A172 (cell line): ENCODE results near the gene COL25A1. TPM values are rescaled to one million over a fixed set of nuclear protein-coding genes. Genes with fewer than 3 reads are reported as not detected.
"Not testable (repeated sequence)": the region's sequence is repeated elsewhere in the genome, so short reads cannot be mapped to it uniquely, and the experiment has no call there.

Experiments used
- DNase-seq: peaks from one replicate; pipeline ENCODE4 v3.0.0-alpha.2; 2015; ENCODE audit warnings: low spot score
- total RNA-seq: library from RNA; depleted of rRNA; stranded (reverse); fragments of >200 nt; shearing (Covaris generic); gene quantifications from 2 replicates; pipeline ENCODE4 v1.2.3, GENCODE V29; 2014

Gene COL25A1
- total RNA-seq, 1 experiment from 2014 or later, result not detected

DNA sequence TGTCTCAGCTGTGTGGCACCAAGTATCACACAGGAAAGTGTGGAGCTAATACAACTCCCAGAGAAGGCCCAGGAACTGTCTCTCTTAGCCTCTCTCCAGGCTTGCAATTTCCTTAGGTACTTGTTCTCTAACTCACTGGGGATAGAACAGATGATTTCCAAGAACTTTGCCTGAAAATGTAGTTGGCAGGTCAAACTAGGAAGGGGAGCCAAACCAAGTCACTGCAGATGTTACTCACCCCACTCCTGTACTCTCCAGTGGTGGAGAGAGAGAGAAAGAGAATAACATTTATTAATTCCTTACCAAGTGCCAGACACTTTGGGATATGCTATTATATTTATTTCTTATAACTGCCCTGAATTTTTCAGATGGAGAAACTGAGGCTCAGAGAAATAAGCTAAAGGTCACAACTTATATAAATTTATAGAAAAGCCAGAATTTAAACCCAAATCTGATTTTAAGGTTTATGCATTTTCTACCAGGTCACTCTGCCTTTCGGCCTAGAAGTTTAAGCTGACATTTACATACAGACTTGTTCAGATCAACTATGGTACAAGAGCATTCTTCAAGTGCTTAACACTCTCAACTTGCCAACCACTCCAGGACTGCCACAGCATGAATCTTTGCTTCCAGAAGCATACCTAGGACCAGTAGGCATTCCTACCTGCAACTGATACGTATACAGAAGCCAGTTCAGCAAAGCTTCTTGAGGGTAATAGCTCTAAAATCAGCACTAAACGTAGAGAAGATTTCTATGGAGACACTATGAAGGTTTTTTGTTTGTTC is 291.0 kb downstream of the COL25A1 start:
- no peak for DNase-seq

DNA sequence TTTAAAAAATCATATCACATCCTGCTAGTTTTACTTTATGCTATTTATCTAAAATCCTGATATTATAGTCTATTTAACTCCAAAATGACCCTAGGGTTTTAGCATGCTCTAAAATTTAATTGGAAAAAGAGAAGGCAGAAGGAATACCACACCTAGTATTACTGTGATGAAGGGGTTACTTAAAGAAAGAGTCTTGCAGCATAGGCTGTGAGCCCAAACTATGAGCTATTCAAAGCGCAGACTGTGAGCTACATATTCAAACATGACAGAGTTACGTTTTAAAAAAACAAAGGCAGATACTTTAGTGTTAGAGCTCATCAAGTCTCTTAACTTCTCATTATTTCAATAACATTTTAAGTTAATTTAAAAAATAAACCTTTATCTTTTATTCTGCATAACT is 291.9 kb downstream of the COL25A1 start:
- DNase-seq, result no peak

DNA sequence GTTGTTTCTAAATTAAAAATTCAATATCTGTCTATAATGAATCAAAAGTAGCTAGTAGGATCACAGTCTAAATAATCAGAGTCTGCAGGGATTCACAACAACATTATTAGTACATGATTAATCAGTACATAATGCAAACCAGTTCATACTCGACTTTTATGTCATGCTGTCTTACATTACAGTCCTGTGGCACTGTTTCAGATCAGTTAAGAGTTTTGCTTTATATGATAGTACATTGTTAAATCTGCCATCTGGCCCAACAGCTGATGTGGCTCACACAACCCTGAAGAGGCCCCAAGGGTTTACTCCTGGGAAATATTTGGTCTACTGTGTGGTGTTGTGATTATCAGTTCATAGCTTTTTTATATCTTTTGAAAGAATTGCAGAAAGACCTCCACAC is 292.5 kb downstream of the COL25A1 start:
- no peak for DNase-seq

DNA sequence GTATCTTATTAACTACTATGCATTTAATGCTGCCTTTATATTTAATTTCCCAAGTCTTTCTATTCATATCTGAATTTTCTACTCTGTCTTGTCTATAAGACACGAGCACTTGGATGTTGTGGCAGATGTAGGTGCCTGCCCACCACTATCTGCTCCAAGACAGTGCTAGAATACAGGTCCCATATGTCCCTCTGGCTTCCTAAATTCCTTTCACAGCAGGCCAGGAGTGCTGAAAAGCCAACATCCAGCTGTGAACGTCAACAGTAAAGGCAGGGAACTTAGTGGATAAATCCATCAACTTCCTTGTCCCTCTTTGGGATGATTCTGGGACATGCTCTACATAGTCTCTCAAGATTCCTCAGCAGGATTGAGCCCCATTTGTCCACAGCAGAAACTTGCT is 294.5 kb downstream of the COL25A1 start:
- no peak for DNase-seq

DNA sequence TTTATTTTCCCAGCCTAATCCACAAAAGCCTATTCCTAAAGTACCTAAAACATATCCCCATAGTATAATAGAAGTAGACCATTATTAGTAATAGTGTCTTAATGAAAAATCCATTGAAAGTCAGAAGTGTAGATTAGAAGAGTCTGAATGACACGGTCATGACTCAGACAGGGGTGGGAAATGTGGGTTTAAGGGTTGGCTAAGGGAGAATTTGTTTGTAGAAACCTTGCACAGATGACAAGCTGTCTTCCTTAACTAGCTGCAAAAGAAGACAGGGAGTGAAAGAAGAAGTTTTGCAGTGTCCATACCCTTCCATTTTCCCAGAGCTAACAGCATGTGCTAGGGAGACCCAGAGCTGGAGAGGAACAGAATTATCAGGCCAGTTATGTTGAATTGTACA is 296.9 kb downstream of the COL25A1 start:
- DNase-seq, result peak; percentile 43

DNA sequence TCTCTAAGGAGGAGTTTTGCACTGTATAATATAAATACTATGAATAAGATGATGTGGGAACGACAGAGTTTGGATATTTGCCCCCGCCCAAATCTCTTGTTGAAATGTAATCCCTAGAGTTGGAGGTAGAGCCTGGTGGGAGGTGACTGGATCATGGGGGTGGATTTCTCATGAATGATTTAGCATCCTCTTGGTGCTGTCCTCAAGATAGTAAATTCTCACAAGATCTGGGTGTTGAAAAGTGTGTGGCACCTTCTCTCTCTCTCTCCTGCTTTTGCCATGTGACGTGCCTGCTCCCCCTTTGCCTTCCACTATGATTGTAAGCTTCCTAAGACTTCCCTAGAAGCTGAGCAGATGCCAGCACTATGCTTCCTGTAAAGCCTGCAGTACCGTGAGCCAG is 298.0 kb downstream of the COL25A1 start:
- no peak for DNase-seq

DNA sequence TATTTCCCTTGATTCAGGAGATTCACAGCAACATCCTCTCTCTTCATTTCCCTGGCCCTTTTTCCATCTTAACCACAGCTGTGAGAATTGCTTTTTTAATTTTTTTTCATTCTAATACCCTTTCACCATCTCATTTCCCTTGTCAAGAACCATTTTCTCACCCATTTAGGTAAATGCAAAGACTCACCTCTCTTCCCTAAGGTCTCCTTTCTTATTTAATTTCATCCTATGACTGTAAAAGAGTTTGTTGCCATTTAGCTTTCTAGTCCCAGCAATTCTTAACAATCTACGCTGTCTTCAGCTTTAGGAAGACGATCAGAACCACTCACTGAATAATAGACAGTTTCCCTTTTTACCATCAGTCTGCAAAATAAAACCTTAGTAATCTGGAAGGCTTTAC is 298.5 kb downstream of the COL25A1 start:
- DNase-seq, result no peak

DNA sequence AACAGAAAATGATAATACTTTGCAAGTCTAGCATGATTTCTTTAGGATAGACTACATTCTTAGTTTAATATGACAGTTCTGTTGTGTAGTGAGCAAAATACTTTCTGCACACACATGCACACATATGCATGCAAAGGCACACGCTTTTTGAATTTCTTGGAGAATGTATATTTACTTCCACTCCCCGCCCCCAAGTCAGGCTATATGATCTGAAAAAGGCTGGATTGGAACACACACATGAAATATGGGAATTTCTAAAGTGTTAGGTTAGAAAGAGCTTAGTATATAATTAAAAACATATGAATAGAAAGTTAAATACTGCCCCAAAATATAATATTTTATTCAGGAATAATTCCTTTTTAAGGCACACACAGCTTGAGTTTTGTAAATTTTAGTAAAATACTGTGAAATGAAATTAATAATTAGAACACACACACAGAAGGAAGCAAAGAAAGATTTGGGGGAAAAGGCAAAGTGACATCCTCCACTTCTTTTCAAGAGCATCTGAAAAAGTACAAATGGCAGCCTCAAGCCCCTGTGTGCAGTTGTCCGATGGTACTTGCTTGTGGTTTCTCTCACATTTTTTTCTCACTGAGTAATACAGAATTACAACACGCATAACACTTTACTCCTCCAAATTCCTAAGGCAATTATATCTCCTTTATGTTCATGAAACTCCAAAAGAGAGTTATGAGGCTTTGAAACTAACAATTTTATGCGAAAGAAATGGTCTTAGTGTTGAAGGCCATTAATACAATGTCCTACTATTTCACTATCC is 310.7 kb downstream of the COL25A1 start:
- DNase-seq, result peak; percentile 60

DNA sequence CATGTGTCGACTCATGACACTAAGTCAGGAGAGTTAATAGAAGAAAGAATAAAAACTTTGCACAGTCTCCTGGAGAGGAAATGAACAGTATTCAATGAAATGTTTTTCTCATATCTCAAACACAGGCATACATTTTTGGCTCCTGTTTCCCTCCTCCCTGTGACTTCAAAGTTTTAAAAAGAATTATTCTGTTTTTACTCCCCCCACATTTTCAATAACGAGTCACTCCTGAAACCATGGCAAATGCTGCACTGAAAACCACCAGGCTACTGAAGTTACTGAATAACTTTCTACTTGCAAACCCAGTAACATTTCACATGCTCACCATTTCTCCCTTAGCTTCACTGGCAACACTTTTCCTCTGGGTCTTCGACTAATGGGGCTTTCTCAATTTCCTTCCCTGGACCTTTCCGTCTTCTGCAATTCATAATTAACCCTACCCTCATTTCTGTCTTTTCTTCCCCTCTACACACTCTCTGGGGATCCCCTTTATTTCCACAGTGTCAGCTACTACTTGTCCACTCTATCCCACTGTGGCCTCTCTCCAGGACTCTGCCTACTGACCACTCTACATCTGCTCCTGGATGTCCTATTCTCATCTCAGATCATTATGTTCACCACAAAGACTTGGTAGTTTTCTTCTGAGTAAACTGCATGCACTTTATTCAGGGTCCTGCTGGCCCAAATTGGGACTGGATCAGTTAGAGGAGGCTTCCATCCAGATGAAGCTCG is 313.8 kb downstream of the COL25A1 start:
- DNase-seq, result no peak

DNA sequence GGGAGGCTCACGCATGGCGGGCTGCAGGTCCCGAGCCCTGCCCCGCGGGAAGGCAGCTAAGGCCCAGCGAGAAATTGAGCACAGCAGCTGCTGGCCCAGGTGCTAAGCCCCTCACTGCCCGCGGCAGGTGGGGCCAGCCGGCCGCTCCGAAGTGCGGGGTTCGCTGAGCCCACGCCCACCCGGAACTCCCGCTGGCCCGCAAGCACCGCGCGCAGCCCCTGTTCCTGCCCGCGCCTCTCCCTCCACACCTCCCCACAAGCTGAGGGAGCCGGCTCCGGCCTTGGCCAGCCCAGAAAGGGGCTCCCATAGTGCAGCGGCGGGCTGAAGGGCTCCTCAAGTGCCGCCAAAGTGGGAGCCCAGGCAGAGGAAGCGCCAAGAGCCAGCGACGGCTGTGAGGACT is 318.0 kb downstream of the COL25A1 start:
- DNase-seq, result not testable (repeated sequence)

DNA sequence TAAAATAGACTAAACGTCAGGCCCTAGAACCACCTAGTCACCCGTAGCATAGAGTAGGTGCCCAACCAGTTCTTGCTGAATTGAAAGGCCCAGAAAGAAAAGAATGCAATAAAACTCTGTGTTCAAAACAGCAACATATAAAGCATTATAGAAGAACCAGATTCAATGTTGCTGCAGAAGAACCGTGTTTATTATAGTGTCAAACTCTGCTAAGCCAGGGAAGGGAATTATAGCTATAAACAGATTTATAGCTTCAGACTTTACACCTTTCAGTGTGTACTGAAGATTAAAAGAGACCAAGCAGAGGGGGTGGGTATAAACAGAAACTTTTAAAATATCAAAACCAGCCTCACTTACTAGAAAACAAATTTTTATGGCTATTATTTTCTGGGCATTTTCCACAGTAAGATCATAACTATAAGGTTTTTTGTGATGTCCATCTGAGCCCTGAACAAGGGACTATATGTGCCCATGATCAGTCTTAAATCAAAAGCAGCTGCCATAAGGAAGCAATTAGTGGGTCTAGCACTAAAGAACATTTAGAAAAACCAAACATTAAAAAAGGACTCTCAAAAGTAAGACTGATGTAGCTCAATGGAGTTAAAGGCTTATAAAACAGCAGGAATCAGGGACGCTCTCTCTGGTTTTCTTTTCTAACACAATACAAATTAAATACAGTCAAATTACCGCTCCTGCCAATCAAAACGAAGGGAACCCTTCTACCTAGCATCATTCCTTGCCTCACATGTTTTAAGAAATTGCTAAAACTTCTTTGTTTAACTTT is 319.9 kb downstream of the COL25A1 start:
- no peak for DNase-seq

DNA sequence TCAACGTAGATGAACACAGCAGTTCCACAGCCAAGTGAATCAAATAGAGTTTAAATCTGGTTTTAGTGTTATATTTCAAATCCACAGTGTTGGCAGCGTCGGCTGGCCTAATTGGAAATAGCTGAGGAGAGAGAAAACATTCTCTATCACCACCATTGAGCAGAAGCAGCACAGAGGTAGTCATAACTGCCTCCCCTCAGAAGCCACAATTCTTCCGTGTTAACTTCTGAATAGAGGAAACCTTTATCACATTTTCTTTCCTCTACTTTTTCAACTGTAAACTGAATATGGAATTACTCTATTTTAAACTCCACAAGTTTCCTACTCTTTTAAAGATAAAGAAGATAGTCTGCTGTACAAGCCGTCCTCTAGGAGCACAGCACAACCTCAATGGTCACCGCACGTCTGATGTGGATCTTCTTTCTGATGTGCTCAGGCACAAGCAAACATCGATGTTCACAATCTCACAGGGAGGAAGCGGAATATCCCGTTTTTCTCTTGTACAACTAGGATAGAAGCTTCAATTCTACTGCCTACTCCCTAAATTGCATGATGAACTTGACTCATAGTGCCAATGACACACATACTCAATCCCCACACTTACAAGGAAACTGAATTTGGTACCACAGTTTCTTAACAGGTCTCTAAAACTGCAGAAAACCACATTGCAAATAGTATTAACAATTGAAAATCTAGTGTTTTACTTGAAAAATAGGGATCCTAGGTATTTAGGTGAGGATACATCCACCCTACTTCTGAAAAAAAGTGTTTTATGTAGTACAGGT is 321.8 kb downstream of the COL25A1 start:
- DNase-seq, result no peak

DNA sequence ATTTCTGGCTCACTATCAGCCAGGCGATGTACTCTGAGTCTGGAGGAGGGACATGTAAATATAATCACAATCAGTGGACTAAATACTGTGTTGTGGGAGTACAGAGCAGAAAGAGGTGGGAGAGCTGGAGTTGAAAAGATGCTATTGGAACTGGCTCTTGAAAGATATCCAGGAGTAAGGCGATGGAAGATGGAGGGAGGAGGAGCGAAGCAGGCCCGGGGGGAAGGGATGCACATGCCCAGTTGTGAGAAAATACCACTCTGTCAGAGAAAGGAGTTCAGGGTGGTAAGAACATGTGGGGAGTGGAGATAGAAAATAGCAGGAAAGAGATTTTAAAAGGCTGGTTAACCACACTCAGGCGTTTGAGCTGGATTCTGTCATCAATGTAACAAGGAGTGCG is 322.7 kb downstream of the COL25A1 start:
- DNase-seq, result no peak

DNA sequence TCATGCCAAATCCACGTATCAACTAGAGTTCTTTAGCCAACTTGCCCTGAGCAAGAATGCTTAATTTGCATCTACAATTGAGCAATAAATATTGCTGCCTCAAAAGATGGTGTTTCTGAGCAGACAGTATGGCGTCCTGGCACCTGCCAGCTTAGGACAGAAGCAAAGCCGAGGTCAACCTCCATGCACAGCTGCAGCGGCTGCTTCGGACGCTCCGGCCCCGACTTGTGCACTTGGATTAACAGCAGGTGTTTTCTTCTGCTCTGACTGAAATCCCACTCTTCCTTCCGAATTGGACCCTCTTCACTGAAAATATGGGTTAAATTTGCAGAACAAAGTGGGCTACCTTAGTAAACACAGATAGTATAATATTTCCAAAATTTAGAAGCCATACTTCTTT is 324.4 kb downstream of the COL25A1 start:
- DNase-seq, result no peak

DNA sequence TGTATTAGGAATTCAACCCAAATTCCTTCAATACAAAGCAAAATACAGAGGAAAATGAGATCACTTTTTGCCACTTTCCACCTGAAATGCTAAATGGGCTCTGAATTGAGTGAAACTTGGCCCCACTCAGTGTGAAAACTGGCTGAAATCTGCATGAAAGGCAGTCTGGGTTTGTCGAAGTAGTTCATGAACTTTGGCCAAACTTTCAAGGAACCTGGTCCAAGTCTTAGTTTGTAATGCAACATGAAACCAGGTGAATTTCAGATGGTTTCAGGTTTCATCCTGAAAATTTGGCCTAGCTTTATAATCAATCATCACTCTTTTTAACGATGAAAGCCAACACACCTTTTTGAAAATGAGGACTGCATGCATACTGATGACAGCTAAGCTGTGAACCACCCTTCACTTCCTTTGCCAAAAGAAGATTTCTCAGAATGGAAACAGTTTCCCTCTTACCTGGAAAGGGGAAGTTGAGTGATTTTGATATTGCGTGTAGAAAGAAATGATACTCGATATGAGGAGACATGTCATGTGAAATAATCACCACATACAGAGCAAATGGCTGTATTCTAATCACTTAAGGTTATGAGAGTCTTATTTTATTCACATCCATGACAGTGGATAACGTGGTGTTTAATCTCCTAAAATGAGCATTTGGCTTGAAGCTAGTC is 329.7 kb downstream of the COL25A1 start:
- no peak for DNase-seq

DNA sequence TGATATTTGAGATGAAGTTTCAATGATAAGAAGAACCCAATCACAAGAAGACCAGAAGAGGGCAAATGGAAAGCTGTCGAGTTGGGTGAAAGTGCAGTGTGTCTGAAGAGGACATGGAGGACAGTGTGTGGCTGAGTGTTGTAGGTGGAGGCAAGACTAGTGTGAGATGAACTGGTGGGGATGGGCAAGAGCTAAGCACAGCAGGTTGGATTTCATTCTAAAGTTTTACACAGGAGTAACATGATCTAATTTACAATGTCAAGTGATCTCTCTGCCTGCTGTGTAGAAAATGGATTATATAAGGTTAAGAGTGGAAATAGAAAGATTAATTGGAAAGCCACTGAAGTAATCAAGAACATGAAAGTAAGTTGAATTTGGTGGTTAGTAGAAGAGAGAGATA is 331.0 kb downstream of the COL25A1 start:
- no peak for DNase-seq

DNA sequence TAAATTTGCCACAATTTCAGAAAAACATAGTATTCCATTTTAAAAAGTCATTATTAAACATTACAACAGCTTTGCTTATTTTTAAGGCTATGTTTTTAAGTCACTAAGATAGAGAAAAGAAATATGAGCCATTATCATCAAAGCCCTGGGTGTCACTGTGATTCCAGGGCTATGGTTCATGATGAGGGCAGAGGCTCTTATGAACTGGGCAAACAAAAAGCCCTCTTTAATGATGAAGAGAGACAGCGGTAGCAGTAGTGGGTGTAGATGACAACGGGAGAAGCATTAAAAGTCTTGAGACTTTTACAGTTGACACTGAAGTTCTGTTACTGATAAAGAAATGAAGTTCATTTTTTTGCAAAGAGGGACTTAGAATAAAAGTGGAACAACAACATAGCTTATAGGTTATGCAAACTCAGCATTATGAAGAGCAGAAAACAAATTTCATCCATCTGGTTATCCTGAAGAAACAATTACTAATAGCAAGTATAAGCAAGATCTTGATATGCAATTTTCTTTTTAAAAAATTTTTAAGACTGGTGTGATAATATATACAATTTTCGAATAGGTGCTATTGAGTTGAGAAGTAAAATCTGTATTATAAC is 336.9 kb downstream of the COL25A1 start:
- DNase-seq, result no peak

DNA sequence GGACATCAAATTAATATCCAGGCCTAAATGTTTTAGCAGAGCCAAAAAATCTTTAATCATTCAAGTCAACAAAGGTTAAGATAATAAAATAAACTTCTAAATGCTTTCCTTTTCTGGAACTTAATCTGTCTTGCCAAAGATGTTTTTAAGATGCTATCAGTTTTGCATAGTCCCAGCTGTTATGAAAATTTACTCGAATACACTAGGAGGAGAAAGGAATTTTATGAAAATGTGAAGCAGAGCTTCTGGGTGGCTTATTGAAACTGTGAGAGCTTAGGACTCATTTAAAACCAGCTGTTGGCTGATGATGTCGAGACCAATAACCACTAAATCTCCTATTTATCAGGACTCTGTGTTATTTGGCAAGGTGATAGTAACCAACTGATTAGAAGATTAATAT is 337.4 kb downstream of the COL25A1 start:
- no peak for DNase-seq

DNA sequence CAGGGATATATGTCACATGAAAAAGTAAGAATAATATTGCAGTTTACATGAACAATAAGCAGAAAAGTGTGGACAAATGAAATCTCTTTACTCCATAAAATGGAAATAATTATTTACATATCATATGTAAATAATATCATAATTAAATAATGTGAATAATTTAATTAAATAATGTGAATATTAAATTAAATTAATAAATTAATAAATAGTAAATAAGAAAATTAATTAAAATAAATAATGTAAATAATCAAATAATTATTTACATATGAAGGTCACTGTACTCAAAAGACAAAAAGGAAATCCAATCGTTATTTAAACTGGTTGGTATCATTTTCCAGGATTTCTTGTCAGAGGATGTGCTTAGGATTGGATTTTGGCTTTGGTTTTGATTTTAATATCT is 338.5 kb downstream of the COL25A1 start:
- no peak for DNase-seq

DNA sequence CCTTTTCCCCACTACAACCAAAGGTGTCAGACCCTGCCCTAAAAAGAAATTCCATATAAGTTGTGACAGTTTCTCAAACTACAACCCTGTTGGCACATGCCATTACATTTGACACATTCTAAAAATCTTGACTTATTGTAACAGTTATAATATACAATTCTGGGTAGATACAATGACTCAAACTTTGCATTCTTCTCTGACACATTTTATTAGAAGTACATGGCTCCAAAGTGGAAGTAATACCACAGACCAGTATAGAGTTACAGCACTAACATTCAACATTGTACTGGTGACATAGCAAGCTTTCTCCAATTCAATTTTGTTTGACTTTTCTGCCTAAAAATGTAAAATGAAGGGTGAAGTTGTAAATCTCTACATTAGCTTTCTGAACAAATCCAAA is 343.0 kb downstream of the COL25A1 start:
- no peak for DNase-seq
